CD4-positive, alpha-beta T cell treated with Interleukin-10 for 1 hour (primary cell): ENCODE results near the gene PRRG2.
A peak's percentile ranks its signal among the peaks of the same experiment; 100 is the strongest.

Source experiments
- DNase-seq: peaks from one replicate; pipeline ENCODE4 v3.0.0-alpha.2; 2020

The PRRG2 gene

GRCh38 chr19:49581007-49581508, at the start of gene PRRG2:
Gene PRRG2 (plus strand): TSS chr19:49581316. CDS start chr19:49583220, 1,904 bp downstream.
- DNase-seq, result no peak

DNA sequence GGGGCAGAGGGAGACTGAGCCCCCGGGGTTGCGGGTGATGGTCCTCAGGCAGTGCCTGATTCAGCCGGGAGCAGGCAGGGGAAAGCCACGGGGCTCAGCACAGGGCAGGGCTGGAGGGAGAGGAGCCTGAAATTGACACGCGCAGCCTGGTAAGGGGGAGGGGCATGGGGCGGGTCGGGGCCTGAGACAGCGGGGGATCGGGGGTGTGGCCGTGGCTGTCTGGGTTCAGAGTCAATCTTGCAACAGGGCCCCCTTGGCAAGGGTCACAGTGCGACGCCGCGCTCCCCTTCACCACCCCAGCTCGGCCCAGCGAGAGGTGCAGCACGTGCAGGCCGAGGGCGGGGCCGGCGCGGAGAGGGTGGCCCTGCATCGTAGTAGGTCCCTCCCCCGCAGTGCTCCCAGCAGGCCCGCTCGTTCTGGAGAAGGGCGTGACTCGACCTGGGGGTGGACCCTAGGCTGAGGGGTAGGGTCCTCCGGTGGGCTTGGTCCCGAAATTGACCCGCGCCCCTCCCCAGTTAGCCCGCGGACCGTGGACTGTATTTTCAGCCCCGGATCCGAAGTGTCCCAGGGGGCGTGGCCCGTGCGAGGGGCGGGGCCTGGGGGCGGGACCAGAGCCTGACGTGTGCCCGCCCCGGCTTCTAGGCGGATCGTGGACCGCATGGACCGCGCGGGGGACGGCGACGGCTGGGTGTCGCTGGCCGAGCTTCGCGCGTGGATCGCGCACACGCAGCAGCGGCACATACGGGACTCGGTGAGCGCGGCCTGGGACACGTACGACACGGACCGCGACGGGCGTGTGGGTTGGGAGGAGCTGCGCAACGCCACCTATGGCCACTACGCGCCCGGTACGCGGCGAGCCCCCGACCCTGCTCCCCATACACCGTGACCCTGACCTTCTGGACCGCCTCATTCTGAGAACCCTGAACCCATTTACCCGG, 47.3 kb upstream of the PRRG2 start:
- peak; percentile 84 for DNase-seq

DNA sequence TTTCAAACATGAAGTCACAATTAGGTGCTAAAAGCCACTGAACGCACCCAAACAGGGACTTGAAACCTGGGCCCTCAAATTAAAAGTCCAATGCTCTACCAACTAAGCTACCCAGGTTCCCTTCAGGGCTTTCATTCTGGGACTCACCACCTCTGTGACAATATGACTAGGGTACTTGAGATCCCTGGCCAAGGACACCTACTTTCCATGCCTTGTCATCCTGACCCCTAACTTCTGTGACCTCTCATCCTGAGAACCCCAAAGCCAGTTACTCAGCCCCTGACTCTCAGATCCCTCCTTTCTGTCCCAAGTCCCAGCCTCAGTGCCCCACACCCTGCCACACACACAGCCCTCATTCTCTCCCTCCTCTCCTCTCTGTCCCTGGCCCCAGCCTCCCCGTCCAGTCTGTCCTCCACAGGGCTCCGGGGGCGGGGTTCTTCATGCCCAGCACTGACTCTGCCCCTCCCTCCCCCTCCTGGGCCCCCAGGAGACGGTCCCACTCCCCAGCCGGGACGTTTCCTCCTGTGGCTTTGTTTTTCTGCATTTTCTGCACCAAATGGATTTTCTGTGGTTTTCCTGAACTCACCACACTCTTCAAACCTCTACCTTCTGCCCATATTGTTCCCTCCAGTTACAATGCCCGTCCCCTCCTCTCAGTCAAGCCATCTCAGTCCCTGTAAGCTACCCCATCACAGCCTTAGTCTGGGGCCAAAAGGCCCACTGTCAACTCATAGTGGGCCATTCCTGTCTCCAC, 46.3 kb upstream of the PRRG2 start:
- no peak for DNase-seq

DNA sequence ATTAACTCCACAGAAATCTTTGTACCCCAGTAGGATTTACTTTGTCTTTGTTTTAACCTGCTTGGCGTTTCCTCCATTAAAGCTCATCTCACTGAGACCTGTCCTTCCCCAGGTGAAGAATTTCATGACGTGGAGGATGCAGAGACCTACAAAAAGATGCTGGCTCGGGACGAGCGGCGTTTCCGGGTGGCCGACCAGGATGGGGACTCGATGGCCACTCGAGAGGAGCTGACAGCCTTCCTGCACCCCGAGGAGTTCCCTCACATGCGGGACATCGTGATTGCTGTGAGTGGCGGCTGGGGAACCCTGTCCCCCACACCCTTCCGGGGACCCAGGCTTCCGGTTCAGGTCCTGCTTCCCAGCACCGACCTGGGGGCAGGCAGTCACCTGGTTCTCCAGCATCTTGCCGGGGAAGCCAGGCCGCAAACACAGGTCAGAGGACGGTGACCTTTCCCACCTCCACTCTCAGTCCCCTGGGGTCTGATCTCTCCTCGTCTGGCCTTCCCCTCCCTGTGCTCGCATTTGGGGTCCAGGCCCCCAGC, 44.1 kb upstream of the PRRG2 start:
- no peak for DNase-seq

DNA sequence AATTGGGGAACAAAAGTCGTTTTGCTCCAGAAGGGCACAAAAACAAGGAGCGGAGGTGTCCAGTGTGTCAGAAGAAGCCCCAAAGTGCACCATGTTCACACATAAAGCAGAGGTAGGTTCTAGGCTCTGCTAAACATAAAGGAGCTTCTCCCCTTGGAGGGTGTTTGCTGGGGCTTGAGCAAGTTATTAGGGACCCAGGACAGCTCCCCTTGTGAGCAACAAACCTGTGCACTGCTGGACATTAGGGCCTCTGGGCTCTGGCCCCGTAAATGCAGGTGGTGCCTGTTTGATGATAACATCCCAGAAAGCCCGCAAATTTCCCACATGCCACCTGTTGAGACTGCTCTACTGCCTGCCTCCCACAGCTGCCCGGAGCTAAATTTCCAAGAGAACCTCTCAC, 42.5 kb upstream of the PRRG2 start:
- no peak for DNase-seq

DNA sequence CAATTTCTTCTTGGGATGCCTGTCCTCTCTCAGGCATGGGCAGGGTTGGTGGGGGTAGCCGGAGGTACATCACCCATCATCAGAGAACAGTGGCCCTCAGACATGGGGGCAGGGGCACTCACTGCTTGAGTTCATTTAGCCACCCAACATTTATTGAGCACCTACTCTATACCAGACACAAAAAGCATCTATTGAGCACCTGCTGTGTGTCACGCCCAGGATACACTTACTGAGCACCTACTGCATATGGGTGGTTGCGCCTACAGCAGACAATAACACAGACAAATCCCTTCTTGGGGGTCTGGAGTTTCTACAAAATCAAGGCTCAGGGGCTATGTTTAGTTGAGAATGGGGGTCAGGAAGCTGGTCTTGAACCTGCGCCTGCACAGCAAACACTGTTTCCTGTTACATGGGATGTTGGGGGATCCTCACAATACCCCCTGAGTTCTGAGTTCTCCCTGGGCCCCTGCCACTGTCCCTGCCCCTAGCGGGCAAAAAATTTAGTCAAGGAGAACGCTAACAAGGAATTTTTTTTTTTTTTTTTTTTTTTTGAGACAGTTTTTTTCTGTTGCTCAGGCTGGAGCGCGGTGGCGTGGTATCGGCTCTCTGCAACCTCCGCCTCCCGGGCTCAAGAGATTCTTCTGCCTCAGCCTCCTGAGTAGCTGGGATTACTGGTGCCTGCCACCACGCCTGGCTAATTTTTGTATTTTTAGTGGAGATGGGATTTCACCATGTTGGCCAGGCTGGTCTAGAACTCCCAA, 41.7 kb upstream of the PRRG2 start:
- DNase-seq, result no peak

- no peak for DNase-seq
Measured at GRCh38 chr19:49541914-49542313, 39.2 kb upstream of the PRRG2 start.

DNA sequence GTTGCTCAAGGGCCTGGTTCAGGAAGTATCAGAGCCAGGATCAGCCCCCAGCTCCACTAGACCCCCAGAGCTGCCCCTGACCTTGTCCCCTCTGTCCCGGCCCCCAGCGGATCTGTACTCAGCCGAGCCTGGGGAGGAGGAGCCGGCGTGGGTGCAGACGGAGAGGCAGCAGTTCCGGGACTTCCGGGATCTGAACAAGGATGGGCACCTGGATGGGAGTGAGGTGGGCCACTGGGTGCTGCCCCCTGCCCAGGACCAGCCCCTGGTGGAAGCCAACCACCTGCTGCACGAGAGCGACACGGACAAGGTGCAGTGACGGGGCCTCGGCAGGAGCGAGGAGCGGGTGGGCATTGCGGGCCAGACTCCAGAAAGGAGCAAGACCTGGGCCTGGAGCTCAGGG, 38.7 kb upstream of the PRRG2 start:
- no peak for DNase-seq

DNA sequence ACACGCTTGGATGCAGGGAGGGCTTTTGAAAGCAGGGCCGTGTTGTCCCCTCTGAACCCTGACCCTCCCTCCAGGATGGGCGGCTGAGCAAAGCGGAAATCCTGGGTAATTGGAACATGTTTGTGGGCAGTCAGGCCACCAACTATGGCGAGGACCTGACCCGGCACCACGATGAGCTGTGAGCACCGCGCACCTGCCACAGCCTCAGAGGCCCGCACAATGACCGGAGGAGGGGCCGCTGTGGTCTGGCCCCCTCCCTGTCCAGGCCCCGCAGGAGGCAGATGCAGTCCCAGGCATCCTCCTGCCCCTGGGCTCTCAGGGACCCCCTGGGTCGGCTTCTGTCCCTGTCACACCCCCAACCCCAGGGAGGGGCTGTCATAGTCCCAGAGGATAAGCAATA, 38.1 kb upstream of the PRRG2 start:
- no peak for DNase-seq

DNA sequence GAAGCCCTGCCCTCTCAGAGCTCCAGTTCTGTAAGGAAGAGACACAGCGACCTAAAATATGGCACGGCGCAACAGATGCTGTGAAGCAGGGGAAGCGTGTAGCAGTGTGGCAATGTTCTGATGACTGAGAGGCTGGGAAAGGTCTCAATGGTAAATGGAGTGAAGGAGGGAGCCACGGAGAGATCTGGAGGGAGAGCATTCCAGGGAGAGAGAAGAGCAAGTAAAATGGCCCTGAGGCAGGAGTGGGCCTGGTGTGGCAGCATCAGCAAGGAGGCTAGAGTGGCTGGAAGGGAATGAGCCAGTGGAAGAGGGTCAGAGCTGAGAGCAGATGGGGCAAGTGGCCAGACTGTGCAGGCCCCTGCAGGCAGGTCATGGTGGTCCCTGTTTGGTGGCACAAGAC, 37.0 kb upstream of the PRRG2 start:
- DNase-seq, result no peak

- peak; percentile 86 for DNase-seq
Measured at GRCh38 chr19:49546825-49547565, 34.1 kb upstream of the PRRG2 start.

- DNase-seq, result no peak
Measured at GRCh38 chr19:49549045-49549444, 32.1 kb upstream of the PRRG2 start.

GRCh38 chr19:49551531-49551930, 29.6 kb upstream of the PRRG2 start:
- DNase-seq, result no peak

GRCh38 chr19:49552749-49553148, 28.4 kb upstream of the PRRG2 start:
- peak; percentile 53 for DNase-seq

DNA sequence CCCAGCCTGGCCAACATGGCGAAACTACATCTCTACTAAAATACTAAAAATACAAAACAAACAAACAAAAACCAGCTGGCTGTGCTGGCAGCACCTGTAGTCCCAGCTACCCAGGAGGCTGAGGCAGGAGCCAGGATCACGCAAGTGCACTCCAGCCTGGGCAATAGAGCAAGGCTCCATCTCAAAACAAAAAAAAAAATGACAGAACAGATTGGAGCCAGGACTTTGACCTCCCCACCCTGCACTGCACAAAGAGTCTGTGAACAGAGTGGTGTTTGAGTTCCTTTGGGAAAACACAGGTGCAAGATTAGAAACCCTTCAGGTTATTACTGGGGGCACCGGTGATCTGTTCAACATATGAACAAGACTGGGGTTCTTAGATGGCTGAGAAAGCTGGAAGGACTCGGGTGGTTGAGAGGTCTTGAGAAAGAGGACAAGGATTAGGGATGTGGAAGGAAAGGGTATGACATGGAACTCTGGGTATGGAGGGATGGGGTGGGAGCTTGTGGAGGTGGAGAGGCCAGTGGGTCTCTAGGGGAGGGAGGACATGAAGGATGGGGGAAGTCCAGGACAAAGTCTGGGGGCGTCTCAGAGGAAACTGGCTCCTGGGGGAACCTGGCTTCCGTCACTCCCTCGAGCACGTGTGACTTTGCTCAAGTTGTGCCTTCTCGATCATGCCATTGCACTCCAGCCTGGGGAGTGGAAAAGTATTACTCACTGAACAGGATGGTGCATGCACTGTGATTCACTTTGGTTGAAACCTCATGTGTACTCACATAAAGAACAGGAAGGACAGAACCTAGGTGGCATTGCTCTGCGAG, 27.5 kb upstream of the PRRG2 start:
- DNase-seq, result no peak

DNA sequence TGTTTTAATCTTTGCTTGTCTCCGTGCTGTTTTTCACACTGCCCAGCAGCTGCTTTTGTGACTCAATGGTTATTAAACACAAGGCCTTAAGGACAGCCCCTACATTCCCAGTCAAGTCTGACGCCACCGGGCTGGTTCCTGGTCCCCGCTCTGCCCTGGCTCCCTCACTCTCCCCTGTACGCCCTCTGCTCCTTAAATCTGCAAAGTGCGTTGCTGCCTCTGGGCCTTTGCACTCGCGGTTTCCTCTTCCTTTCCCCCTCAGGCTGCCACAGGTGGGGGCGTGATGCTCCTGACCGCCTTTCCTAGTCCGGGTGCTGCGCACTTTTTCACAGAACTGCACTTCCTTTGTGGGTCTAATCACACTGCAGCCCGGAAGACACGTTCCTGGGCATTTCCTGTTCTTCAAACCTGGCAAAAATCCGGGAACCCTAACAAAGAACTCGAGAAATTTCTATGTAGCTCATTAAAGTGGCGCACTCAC, 26.4 kb upstream of the PRRG2 start:
- DNase-seq, result peak; percentile 74

GRCh38 chr19:49555600-49556411, 25.3 kb upstream of the PRRG2 start:
- DNase-seq, result peak; percentile 86

GRCh38 chr19:49556412-49557398, 24.4 kb upstream of the PRRG2 start:
- DNase-seq, result peak; percentile 47
